OCI-LY3 (cell line): ENCODE data around the gene ATP6V1G3.

Source experiments
- EZH2phosphoT487 ChIP-seq: fragments of 200-600 bp; shearing (Covaris generic); IDR thresholded peaks from 2 replicates; pipeline ENCODE4 v1.6.1; 2018; ENCODE audit warnings: antibody characterized with exemption, mixed run types, low read depth
- TF ChIP-seq, protein P1 (sequence below): fragments of 200-600, 300-600 bp; sonication (generic); IDR thresholded peaks from 2 replicates; pipeline ENCODE4 v1.5.1; 2014; ENCODE audit warnings: antibody characterized with exemption, low read length, low read depth

DNA sequence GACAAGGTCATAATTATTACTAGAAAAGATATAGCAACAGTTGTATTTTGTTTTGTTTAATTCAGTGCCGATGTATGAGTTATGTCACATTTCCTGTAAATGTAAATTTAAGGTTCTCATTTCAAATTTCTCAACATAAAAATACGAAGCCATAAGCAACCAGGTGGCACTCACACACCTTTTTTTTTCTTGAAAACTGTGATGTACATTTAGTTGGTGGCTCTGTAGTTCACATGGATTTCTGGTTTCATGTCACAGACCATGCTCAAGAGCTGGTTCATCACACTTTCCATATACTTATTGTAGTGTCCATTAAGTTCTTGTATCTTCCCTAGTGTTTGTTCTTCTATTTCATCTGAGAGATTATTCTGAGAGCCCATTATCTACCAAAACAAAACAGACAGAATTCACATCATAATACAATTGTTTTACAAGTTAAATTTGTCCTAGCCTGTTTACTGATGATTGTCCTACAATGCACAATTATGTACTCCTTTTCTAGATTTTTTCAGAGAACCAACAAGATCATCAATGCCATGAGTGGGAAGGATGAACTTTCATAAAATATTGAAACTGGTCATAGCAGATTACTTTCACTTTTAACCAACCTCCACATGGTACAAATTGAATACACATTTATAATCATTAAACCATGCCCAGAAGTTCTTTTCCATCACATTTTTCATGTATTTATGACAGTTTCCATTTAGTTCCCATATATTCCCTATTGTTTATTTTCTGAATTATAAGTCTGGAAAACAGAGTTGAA lies 17.1 kb downstream of the ATP6V1G3 start:
- TF ChIP-seq, protein P1, sequence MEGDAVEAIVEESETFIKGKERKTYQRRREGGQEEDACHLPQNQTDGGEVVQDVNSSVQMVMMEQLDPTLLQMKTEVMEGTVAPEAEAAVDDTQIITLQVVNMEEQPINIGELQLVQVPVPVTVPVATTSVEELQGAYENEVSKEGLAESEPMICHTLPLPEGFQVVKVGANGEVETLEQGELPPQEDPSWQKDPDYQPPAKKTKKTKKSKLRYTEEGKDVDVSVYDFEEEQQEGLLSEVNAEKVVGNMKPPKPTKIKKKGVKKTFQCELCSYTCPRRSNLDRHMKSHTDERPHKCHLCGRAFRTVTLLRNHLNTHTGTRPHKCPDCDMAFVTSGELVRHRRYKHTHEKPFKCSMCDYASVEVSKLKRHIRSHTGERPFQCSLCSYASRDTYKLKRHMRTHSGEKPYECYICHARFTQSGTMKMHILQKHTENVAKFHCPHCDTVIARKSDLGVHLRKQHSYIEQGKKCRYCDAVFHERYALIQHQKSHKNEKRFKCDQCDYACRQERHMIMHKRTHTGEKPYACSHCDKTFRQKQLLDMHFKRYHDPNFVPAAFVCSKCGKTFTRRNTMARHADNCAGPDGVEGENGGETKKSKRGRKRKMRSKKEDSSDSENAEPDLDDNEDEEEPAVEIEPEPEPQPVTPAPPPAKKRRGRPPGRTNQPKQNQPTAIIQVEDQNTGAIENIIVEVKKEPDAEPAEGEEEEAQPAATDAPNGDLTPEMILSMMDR: peak; percentile 69
- no peak for TF ChIP-seq EZH2phosphoT487
